SK-N-SH treated with all-trans-retinoic acid at 6 μM for 48 hours (cell line): ENCODE data around the gene KRT78.

Experiments
- ATAC-seq: fragments of 200-7000 bp; cut with Tn5 transposase; 3 replicates; pipeline ENCODE4 v1.9.1; 2020; ENCODE audit warnings: mild to moderate bottlenecking, moderate library complexity
- ARNTL ChIP-seq: fragments of 450-650 bp; formaldehyde crosslinking; IDR thresholded peaks from 2 replicates; pipeline ENCODE4 v1.5.0; 2020; ENCODE audit warnings: low read depth, mild to moderate bottlenecking, moderate library complexity, borderline replicate concordance
- CSDC2 ChIP-seq: fragments of 250-450 bp; sonication (Bioruptor Pico); IDR thresholded peaks from 2 replicates; pipeline ENCODE4 v1.5.0; 2020; ENCODE audit warnings: mild to moderate bottlenecking, moderate library complexity
- ESRRG ChIP-seq: fragments of 250-450 bp; sonication (Bioruptor Pico); IDR thresholded peaks from 2 replicates; pipeline ENCODE4 v1.6.1; 2021; ENCODE audit warnings: mild to moderate bottlenecking
- GLIS3 ChIP-seq: fragments of 250-450 bp; sonication (Bioruptor Pico); IDR thresholded peaks from 2 replicates; pipeline ENCODE4 v1.5.0; 2020; ENCODE audit warnings: mild to moderate bottlenecking, moderate library complexity
- OSR1 ChIP-seq: fragments of 250-450 bp; sonication (Bioruptor Pico); IDR thresholded peaks from 2 replicates; pipeline ENCODE4 v1.8.0; 2022; ENCODE audit warnings: moderate library complexity, mild to moderate bottlenecking, inconsistent platforms
- PPARA ChIP-seq: fragments of 250-450 bp; sonication (Bioruptor Pico); IDR thresholded peaks from 2 replicates; pipeline ENCODE4 v1.5.0; 2020; ENCODE audit warnings: mild to moderate bottlenecking, borderline replicate concordance
- SNAI2 ChIP-seq: fragments of 250-450 bp; sonication (Bioruptor Pico); IDR thresholded peaks from 2 replicates; pipeline ENCODE4 v1.5.0; 2020; ENCODE audit warnings: mild to moderate bottlenecking, moderate library complexity
- ZFP3 ChIP-seq: fragments of 250-450 bp; sonication (Bioruptor Pico); IDR thresholded peaks from 2 replicates; pipeline ENCODE4 v1.5.0; 2020; ENCODE audit warnings: mild to moderate bottlenecking, moderate library complexity
- ZFP30 ChIP-seq: fragments of 450-650 bp; formaldehyde crosslinking; IDR thresholded peaks from 2 replicates; pipeline ENCODE4 v1.5.0; 2022; ENCODE audit warnings: mild to moderate bottlenecking, moderate library complexity
- ZNF565 ChIP-seq: fragments of 450-650 bp; formaldehyde crosslinking; conservative IDR thresholded peaks from 2 replicates; pipeline ENCODE4 v1.5.0; 2020; ENCODE audit warnings: low read depth, mild to moderate bottlenecking, moderate library complexity
- ZNF8 ChIP-seq: fragments of 450-650 bp; formaldehyde crosslinking; IDR thresholded peaks from 2 replicates; pipeline ENCODE4 v1.5.0; 2020; ENCODE audit warnings: mild to moderate bottlenecking, moderate library complexity
- TF ChIP-seq, protein P1 (sequence below): fragments of 250-450 bp; sonication (Bioruptor Pico); IDR thresholded peaks from 2 replicates; pipeline ENCODE4 v1.8.0; 2020; ENCODE audit warnings: mild to moderate bottlenecking, moderate library complexity, borderline replicate concordance
- TF ChIP-seq, protein P2 (sequence below): fragments of 250-450 bp; sonication (Bioruptor Pico); IDR thresholded peaks from 2 replicates; pipeline ENCODE4 v1.5.1; 2021; ENCODE audit warnings: mild to moderate bottlenecking, moderate library complexity
- TF ChIP-seq, protein P3 (sequence below): fragments of 250-450 bp; sonication (Bioruptor Pico); IDR thresholded peaks from 2 replicates; pipeline ENCODE4 v1.8.0; 2021; ENCODE audit warnings: low read depth, mild to moderate bottlenecking, moderate library complexity, borderline replicate concordance
- TF ChIP-seq, protein P4 (sequence below): fragments of 250-450 bp; sonication (Bioruptor Pico); IDR thresholded peaks from 2 replicates; pipeline ENCODE4 v1.5.0; 2020; ENCODE audit warnings: mild to moderate bottlenecking, moderate library complexity
- TF ChIP-seq, protein P5 (sequence below): fragments of 250-450 bp; sonication (Bioruptor Pico); IDR thresholded peaks from 2 replicates; pipeline ENCODE4 v1.5.1; 2020; ENCODE audit warnings: low read depth, mild to moderate bottlenecking, moderate library complexity

Gene KRT78

DNA sequence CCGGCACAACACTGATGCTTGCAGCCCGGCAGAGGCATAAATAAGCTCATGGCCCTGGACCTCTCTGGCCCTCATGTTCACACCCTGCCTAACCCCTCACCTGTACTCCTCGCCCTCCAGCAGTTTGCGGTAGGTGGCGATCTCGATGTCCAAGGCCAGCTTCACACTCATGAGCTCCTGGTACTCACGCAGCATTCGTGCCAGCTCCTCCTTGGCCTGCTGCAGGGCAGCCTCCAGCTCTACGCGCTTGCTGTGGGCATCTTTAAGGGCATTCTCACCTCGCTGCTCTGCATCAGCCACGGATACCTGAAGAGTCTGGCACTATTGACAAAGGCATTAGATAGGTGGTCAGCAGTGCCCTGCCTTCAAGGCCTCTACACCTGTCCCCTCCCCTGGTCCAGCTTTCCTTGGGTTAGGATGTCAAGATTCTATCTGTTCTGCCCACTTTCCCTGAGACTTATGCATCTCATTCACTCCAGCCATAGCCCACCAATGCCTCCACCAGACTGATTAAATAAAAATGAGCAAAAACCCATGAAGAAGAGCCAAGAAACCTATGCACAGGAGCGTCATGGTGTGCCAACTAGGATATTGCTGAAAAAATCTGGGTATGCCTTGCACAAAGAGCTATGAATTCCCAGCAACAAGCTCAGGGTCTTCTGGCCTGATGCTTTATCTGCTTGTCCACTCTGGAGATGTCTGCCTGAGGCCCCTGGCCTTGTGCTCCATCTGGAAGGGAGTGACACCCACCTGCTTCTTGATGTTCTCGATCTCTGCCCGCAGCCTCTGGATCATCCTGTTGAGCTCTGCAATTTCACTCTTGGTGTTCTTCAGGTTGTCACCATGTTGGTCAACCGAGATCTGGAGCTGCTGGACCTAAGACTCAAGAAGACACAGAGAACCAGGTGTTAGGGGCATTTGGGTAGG, 41.0 kb downstream of the KRT78 start:
- no peak for ATAC-seq
- TF ChIP-seq ZNF8 (CRISPR knock-in tag): no peak
- TF ChIP-seq, protein P1, sequence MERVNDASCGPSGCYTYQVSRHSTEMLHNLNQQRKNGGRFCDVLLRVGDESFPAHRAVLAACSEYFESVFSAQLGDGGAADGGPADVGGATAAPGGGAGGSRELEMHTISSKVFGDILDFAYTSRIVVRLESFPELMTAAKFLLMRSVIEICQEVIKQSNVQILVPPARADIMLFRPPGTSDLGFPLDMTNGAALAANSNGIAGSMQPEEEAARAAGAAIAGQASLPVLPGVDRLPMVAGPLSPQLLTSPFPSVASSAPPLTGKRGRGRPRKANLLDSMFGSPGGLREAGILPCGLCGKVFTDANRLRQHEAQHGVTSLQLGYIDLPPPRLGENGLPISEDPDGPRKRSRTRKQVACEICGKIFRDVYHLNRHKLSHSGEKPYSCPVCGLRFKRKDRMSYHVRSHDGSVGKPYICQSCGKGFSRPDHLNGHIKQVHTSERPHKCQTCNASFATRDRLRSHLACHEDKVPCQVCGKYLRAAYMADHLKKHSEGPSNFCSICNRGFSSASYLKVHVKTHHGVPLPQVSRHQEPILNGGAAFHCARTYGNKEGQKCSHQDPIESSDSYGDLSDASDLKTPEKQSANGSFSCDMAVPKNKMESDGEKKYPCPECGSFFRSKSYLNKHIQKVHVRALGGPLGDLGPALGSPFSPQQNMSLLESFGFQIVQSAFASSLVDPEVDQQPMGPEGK (CRISPR knock-in tag): no peak

DNA sequence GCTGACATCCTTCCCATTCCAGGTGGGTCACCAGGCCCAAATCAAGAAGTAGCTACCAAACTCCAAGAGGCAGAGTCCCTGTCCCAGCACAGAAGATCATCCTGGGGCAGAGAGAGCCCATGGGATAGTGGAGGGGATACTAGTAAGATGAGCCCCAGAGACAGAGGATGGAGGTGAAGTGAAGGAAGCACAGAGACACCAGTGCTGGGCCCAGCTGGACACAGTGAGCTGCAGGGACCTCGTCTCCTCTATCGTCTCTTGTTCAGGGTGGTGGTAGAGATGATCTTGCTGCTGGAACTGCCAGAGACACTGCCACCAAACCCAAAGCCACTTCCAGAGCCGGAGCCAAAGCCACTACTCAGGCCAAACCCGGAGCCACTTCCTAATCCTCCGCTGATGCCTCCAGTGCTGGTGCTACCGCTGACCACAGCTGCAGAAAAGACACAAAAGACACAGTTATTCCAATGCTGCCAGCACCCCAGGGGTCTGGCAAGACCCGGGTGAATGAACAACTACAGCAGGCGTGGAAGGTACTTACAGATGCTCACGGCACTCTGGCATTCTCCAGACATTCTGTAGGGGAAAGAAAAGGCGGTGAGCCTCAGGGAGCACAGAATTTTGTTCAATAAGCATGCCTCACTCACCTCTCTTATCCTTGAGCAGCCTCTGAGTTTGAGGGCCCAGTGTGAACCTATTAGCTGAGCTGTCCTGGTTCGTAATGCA, 41.8 kb downstream of the KRT78 start:
- TF ChIP-seq ZNF8 (CRISPR knock-in tag): no peak
- TF ChIP-seq, protein P2, sequence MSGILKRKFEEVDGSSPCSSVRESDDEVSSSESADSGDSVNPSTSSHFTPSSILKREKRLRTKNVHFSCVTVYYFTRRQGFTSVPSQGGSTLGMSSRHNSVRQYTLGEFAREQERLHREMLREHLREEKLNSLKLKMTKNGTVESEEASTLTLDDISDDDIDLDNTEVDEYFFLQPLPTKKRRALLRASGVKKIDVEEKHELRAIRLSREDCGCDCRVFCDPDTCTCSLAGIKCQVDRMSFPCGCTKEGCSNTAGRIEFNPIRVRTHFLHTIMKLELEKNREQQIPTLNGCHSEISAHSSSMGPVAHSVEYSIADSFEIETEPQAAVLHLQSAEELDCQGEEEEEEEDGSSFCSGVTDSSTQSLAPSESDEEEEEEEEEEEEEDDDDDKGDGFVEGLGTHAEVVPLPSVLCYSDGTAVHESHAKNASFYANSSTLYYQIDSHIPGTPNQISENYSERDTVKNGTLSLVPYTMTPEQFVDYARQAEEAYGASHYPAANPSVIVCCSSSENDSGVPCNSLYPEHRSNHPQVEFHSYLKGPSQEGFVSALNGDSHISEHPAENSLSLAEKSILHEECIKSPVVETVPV (CRISPR knock-in tag): no peak
- no peak for TF ChIP-seq SNAI2 (CRISPR knock-in tag)
- no peak for TF ChIP-seq GLIS3
- no peak for ATAC-seq

DNA sequence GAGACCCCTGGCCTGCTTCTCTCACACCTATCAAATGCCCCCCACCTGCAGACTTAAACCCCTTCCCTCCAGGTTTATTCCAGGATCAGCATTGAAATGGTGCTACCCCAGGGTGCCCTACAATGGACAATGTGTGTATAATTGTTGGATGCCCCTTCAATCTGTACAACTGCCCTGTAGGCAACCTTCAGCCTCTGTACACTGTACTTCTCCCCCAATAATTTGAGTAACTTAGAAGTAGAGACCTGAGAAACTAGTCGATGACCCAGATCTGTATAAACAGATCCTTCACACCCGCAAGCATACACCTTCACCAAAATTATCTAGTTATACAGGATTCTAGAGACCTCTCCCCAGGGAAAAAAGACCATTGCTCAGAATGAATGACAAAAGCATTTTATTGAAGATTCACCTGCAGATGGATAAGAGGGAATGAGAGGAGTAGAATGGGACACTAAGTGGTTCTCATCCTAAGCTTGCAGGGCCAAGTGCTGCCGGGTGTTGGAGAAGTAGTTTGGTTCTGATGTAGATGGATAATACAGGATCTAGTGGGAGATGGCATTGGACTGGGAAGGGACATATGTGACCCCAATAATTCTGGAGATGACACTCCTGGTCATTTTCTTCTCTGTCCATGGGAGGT, 42.5 kb downstream of the KRT78 start:
- ATAC-seq: no peak
- TF ChIP-seq ARNTL (CRISPR knock-in tag): no peak
- TF ChIP-seq CSDC2: no peak
- TF ChIP-seq, protein P3, sequence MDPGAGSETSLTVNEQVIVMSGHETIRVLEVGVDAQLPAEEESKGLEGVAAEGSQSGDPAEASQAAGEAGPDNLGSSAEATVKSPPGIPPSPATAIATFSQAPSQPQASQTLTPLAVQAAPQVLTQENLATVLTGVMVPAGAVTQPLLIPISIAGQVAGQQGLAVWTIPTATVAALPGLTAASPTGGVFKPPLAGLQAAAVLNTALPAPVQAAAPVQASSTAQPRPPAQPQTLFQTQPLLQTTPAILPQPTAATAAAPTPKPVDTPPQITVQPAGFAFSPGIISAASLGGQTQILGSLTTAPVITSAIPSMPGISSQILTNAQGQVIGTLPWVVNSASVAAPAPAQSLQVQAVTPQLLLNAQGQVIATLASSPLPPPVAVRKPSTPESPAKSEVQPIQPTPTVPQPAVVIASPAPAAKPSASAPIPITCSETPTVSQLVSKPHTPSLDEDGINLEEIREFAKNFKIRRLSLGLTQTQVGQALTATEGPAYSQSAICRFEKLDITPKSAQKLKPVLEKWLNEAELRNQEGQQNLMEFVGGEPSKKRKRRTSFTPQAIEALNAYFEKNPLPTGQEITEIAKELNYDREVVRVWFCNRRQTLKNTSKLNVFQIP (CRISPR knock-in tag): no peak
- TF ChIP-seq PPARA (CRISPR knock-in tag): no peak
- no peak for TF ChIP-seq ZNF565 (CRISPR knock-in tag)
- no peak for TF ChIP-seq SNAI2 (CRISPR knock-in tag)
- TF ChIP-seq, protein P4, sequence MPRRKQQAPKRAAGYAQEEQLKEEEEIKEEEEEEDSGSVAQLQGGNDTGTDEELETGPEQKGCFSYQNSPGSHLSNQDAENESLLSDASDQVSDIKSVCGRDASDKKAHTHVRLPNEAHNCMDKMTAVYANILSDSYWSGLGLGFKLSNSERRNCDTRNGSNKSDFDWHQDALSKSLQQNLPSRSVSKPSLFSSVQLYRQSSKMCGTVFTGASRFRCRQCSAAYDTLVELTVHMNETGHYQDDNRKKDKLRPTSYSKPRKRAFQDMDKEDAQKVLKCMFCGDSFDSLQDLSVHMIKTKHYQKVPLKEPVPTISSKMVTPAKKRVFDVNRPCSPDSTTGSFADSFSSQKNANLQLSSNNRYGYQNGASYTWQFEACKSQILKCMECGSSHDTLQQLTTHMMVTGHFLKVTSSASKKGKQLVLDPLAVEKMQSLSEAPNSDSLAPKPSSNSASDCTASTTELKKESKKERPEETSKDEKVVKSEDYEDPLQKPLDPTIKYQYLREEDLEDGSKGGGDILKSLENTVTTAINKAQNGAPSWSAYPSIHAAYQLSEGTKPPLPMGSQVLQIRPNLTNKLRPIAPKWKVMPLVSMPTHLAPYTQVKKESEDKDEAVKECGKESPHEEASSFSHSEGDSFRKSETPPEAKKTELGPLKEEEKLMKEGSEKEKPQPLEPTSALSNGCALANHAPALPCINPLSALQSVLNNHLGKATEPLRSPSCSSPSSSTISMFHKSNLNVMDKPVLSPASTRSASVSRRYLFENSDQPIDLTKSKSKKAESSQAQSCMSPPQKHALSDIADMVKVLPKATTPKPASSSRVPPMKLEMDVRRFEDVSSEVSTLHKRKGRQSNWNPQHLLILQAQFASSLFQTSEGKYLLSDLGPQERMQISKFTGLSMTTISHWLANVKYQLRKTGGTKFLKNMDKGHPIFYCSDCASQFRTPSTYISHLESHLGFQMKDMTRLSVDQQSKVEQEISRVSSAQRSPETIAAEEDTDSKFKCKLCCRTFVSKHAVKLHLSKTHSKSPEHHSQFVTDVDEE: no peak

DNA sequence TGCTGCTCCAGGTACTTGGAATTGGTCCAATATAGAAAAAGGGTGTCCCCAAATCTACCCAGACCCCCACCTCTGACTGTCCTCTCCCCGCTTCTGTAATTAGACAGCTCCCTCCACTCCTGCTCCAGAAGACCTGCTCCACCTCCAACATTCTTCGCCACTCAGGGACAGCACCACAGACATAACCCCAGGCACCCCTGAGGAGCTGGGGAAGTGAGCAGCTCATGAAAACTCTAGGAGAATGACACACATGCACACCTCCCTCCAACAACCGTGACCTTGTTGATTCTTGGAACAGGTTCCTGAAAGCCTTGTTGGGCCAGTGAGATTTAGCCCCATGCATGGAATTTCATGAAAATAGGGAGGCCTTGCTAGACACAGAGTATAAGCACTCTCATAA, 43.1 kb downstream of the KRT78 start:
- ATAC-seq: no peak
- TF ChIP-seq ZFP3 (no peak), ZFP30 (no peak), SNAI2 (CRISPR knock-in tag) (no peak), ZNF8 (CRISPR knock-in tag) (no peak), ESRRG (CRISPR knock-in tag) (no peak), ZNF565 (CRISPR knock-in tag) (no peak), OSR1 (CRISPR knock-in tag) (no peak)
- TF ChIP-seq, protein P5, sequence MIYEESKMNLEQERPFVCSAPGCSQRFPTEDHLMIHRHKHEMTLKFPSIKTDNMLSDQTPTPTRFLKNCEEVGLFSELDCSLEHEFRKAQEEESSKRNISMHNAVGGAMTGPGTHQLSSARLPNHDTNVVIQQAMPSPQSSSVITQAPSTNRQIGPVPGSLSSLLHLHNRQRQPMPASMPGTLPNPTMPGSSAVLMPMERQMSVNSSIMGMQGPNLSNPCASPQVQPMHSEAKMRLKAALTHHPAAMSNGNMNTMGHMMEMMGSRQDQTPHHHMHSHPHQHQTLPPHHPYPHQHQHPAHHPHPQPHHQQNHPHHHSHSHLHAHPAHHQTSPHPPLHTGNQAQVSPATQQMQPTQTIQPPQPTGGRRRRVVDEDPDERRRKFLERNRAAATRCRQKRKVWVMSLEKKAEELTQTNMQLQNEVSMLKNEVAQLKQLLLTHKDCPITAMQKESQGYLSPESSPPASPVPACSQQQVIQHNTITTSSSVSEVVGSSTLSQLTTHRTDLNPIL: no peak
- TF ChIP-seq, protein P4: no peak
- TF ChIP-seq, protein P2 (CRISPR knock-in tag): no peak
- TF ChIP-seq, protein P3 (CRISPR knock-in tag): no peak
